Mucosa of descending colon (tissue), 3 donors: ENCODE measurements around the gene SNRPF. TPM values are rescaled to one million over a fixed set of nuclear protein-coding genes. Genes with fewer than 3 reads are reported as not detected.
"Not testable (repeated sequence)": the region's sequence is repeated elsewhere in the genome, so short reads cannot be mapped to it uniquely, and the experiment has no call there.

ENCODE experiments used
- ATAC-seq: fragments of 200-7000 bp; cut with Tn5 transposase; one replicate; pipeline ENCODE4 v1.9.1; 2020; ENCODE audit warnings: mild to moderate bottlenecking, moderate library complexity
- DNase-seq, 3 donors: peaks; one replicate each; pipeline ENCODE4 v3.0.0-alpha.2; 2020
- H3K36me3 ChIP-seq: fragments of 200-600 bp; one replicate; pipeline ENCODE4 v1.8.0; 2021; ENCODE audit warnings: low read depth, mild to moderate bottlenecking
- H3K4me1 ChIP-seq: fragments of 200-600 bp; one replicate; pipeline ENCODE4 v1.8.0; 2021; ENCODE audit warnings: low read depth, mild to moderate bottlenecking
- H3K4me3 ChIP-seq: fragments of 200-600 bp; one replicate; pipeline ENCODE4 v1.8.0; 2021; ENCODE audit warnings: mild to moderate bottlenecking
- H3K9me3 ChIP-seq: fragments of 200-600 bp; one replicate; pipeline ENCODE4 v1.8.0; 2021; ENCODE audit warnings: mild to moderate bottlenecking
- intact Hi-C, 2 donors: fragments of 100-400 bp; cut with DNase I in 1 of 2; cut with micrococcal nuclease in 1 of 2; formaldehyde crosslinking; loops; one replicate each; pipeline versions ENCODE4 v1.11.0 to v1.11.1; 2022; cut with DNase I, micrococcal nuclease
- total RNA-seq, 3 donors: library from RNA; stranded (reverse); fragmentation: NEBNext Ultra II Directional in 2 of 3; extraction: Animal tissue kit (Norgen Biotek cat#: 25700) in 2 of 3; gene quantifications; one replicate each; pipeline versions ENCODE4 v1.2.1 to v1.2.4, GENCODE V29; 2021 to 2023
- TF ChIP-seq, protein P1 (sequence below): fragments of 200-600 bp; IDR thresholded peaks from one replicate; pipeline ENCODE4 v1.8.0; 2022; ENCODE audit warnings: antibody characterized with exemption, mild to moderate bottlenecking
- donor health status: DM: no; HTN: no; CAD: no; lungs with moderate emphysema.
- donor health status: DM: no; HTN: no; CAD: no.
- donor health status: DM: no; HTN: yes; CAD: no.

SNRPF gene
- total RNA-seq, 3 donors from 2014 or later, result 12.2 to 21.5 (median 13.7) TPM

DNA sequence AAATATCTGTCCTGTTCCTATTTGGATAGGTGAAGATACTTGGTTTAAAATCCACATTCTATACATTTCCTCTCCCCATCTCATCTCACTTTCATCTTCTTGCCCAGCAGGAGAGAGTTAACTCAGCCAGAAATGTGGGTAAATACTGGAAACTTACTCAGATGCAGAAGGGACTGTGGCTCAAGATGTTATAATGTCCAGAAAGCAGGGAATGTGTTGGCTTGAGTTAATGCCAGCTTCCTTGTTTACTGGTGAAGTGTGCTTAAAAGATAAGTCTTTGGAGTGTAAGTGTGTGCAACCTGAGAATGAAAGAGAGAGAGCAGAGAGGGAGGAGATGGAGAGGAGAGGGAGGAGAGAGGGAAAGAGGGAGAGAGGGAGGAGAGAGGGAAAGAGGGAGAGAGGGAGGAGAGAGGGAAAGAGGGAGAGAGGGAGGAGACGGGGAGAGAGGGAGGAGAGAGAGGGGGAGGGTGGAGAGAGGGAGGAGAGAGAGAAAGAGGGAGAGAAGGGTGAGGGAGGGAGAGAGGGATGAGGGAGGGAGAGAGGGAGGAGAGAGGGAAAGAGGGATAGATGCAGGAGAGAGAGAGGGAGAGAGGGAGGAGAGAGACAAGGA lies 22.0 kb upstream of the SNRPF start:
- H3K9me3 ChIP-seq, result no peaks in the 10 kb centered on the region
- intact Hi-C loops, result no loop called here
- peak in 1 of 3 donors; percentile 23 for DNase-seq
- no peak overlapping the region for H3K4me3 ChIP-seq
- TF ChIP-seq, protein P1, sequence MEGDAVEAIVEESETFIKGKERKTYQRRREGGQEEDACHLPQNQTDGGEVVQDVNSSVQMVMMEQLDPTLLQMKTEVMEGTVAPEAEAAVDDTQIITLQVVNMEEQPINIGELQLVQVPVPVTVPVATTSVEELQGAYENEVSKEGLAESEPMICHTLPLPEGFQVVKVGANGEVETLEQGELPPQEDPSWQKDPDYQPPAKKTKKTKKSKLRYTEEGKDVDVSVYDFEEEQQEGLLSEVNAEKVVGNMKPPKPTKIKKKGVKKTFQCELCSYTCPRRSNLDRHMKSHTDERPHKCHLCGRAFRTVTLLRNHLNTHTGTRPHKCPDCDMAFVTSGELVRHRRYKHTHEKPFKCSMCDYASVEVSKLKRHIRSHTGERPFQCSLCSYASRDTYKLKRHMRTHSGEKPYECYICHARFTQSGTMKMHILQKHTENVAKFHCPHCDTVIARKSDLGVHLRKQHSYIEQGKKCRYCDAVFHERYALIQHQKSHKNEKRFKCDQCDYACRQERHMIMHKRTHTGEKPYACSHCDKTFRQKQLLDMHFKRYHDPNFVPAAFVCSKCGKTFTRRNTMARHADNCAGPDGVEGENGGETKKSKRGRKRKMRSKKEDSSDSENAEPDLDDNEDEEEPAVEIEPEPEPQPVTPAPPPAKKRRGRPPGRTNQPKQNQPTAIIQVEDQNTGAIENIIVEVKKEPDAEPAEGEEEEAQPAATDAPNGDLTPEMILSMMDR, result no peak
- ATAC-seq, result peak; percentile 65
- peaks cover 15% of the 10 kb centered on the region for H3K4me1 ChIP-seq
- H3K36me3 ChIP-seq, result no peaks in the 10 kb centered on the region

DNA sequence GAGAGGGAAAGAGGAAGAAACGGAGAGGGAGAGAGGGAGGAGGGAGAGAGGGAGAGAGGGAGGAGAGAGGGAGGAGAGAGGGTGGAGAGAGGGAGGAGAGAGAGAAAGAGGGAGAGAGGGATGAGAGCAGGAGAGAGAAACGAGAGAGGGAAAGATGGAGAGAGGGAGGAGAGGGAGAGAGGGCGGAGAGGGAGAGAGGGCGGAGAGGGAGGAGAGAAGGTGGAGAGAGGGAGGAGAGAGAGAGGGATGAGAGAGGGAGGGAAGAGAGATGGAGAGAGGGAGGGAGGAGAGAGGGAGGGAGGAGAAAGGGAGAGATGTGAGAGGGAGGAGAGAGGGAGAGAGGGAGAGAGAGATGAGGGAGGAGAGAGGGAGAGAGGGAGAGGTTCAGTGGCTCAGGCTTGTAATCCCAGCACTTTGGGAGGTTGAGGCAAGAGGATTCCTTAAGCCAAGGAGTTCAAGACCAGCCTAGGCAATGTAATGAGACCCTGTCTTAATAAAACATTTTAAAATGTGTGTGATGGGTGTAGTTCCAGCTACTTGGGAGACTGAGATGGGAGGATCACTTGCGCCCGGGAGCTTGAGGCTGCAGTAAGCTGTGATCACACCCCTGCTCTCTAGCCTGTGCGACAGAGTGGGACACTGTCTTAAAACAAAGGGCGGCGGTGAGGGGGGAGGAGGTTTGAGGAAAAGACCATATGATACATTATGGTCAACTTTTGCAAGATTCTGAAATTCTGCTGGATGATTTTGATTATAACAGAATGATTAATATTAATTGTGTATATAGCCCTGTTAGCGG lies 21.3 kb upstream of the SNRPF start:
- TF ChIP-seq, protein P1, result no peak
- Histone ChIP-seq H3K4me3 (no peak overlapping the region), H3K9me3 (no peaks in the 10 kb centered on the region), H3K36me3 (no peaks in the 10 kb centered on the region), H3K4me1 (peaks cover 15% of the 10 kb centered on the region)
- intact Hi-C loops, result no loop called here
- DNase-seq, result no peak
- ATAC-seq, result peak; percentile 48

DNA sequence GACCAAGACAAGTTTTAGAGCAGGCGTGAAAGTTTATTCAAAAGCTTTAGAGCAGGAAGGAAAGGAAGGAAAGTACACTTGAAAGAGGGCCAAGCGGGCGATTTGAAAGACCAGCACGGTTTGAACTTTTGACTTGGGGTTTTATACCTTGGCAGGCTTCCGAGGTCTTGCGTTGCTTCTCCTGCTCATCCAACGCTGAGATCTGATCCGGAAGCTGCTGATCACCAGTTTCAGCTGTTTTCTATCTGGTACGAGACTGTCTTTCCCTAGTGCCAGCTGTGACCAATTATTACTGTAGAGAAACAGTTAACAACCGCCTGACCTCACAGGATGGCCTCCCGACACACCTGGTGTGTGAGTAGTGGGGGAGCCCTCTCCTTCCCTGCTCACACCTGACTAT lies 20.6 kb upstream of the SNRPF start:
- Histone ChIP-seq H3K4me1 (peaks cover 15% of the 10 kb centered on the region), H3K36me3 (no peaks in the 10 kb centered on the region), H3K9me3 (no peaks in the 10 kb centered on the region), H3K4me3 (no peak overlapping the region)
- TF ChIP-seq, protein P1, result no peak
- DNase-seq, result peak in 2 of 3 donors; percentile 44 to 85
- intact Hi-C loops, result no loop called here
- peak; percentile 81 for ATAC-seq

DNA sequence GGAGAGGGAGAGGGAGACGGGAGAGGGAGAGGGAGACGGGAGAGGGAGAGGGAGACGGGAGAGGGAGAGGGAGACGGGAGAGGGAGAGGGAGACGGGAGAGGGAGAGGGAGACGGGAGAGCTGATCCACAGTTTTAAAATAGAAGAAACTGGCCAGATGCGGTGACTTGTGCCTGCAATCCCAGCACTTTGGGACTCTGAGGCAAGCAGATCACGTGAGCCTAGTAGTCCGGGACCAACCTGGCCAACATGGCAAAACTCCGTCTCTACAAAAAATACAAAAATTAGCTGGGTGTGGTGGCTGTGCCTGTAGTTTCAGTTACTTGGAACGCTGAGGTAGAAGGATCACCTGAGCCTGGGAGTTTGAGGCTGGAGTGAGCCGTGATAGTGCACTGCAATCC lies 16.3 kb upstream of the SNRPF start:
- H3K9me3 ChIP-seq, ATAC-seq, DNase-seq, H3K4me1 ChIP-seq, H3K4me3 ChIP-seq, H3K36me3 ChIP-seq, intact Hi-C loops: not testable (repeated sequence)

DNA sequence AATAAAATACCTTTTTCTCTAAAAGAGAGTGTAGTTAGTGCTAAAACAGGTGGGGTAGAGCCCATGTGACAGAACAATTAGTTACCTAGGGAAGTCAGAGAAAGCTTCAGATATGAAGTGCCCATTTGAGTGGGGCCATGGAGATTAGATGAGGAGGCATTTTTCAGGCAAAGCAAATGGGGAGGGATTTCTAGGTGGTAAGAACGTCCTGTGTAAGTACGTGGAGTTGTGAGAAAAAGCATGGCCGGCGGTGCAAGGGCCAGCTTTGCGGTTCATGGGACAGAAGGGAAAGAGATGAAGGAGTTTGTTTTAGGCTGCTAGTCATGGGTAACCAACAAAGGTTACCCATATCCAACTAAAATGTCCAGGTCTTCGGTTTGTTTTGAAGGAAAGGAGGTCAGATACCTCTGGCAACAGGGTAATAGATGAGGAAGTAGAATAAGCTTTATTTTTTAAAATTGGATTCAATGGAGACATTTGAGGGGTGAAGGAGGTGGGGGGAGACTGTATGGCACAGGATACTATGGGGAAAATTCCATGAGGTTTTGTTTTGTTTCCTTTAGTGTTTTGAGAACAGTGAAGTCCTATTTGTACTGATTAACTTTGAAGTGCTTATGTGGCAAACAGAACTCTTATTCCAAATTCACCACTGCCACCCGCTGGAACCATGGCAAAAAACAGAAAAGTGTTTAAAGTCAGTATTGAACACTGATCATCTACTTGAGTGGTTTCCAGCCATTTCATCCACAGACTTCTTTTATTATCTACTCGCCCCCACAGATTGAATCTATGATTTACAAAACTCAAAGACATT lies 10.0 kb upstream of the SNRPF start:
- ATAC-seq (no peak), DNase-seq (peak in 1 of 3 donors; percentile 46)
- intact Hi-C loops, result no loop called here
- H3K9me3 ChIP-seq, result no peaks in the 10 kb centered on the region
- no peaks in the 10 kb centered on the region for H3K36me3 ChIP-seq
- no peak overlapping the region for H3K4me3 ChIP-seq
- no peaks in the 10 kb centered on the region for H3K4me1 ChIP-seq
- TF ChIP-seq, protein P1, result no peak
